NB4 (cell line): ENCODE data around the gene FIG4.
"Not testable (repeated sequence)": the region's sequence is repeated elsewhere in the genome, so short reads cannot be mapped to it uniquely, and the experiment has no call there.

ENCODE experiments used
- DNase-seq: peaks from one replicate; pipeline ENCODE4 v3.0.0; 2010; ENCODE audit warnings: low read depth
- H3K4me3 ChIP-seq: one replicate; pipeline ENCODE4 v1.5.1; 2011; ENCODE audit warnings: mild to moderate bottlenecking, low read depth, low read length, moderate library complexity
- CTCF ChIP-seq: IDR thresholded peaks from one replicate; pipeline ENCODE4 v1.5.1; 2012; ENCODE audit warnings: low read depth, low read length
- MAX ChIP-seq: IDR thresholded peaks from 2 replicates; pipeline ENCODE4 v1.6.1; 2011; ENCODE audit warnings: low read depth, low read length
- MYC ChIP-seq: IDR thresholded peaks from 2 replicates; pipeline ENCODE4 v1.6.1; 2011; ENCODE audit warnings: low read depth, low read length
- POLR2A ChIP-seq: IDR thresholded peaks from 2 replicates; pipeline ENCODE4 v1.6.1; 2011; ENCODE audit warnings: mild to moderate bottlenecking; ENCODE audit not compliant: insufficient read length; ENCODE audit errors: extremely low read depth

Gene FIG4

GRCh38 chr6:109678240-109678639 is 12.9 kb upstream of the FIG4 start:
- no peak for DNase-seq
- H3K4me3 ChIP-seq, result no peak overlapping the region
- TF ChIP-seq POLR2A (no peak), MYC (no peak), MAX (no peak), CTCF (no peak)

- not testable (repeated sequence) for DNase-seq, H3K4me3 ChIP-seq
Observed at GRCh38 chr6:109678661-109679505, 12.2 kb upstream of the FIG4 start.

GRCh38 chr6:109686566-109687265 is 4.4 kb upstream of the FIG4 start:
- H3K4me3 ChIP-seq, result no peak overlapping the region
- no peak for DNase-seq
- TF ChIP-seq MAX, result no peak
- no peak for TF ChIP-seq CTCF
- no peak for TF ChIP-seq POLR2A
- TF ChIP-seq MYC, result no peak

- no peak overlapping the region for H3K4me3 ChIP-seq
- TF ChIP-seq POLR2A (no peak), CTCF (no peak), MYC (no peak), MAX (no peak)
- DNase-seq, result peak; percentile 57
Observed at GRCh38 chr6:109687271-109687761, 3.8 kb upstream of the FIG4 start.

- TF ChIP-seq CTCF, result no peak
- TF ChIP-seq MAX, result no peak
- no peak for TF ChIP-seq POLR2A
- TF ChIP-seq MYC, result no peak
- DNase-seq, result peak; percentile 54
Observed at GRCh38 chr6:109690373-109690736, 741 bp upstream of the FIG4 start.

GRCh38 chr6:109693111-109693510 is 2.0 kb downstream of the FIG4 start:
- DNase-seq, result peak; percentile 17
- no peak overlapping the region for H3K4me3 ChIP-seq
- TF ChIP-seq MYC (no peak), MAX (no peak), CTCF (no peak), POLR2A (no peak)

More at GRCh38 chr6:109690373-109690736, 741 bp upstream of the FIG4 start:
- H3K4me3 ChIP-seq, result peak overlapping the region; percentile 94
